Measurements from ENCODE around the gene PREP. TPM values are rescaled to one million over a fixed set of nuclear protein-coding genes. Genes with fewer than 3 reads are reported as not detected.

The PREP gene
- total RNA-seq, 4 donors from 2014 or later = 34.6 to 71.8 (median 51.8) TPM

DNA sequence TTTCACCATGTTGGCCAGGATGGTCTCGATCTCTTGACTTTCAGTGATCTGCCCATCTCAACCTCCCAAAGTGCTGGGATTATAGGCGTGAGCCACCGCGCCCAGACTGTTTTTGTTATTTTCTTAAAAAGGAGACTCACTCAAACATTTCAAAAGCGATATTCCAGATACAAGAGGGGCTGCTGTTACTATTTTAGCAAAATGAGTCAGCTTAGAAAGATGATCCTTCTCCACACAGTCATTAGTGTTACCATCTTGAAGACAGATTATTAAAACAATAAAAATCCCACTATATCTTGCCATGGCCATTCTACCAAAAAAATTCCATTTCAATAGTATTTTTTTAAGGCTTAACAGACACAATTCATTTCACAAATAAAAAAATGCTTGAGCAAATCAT is 102.8 kb downstream of the PREP start:
- DNase-seq = no peak
- Histone ChIP-seq H3K36me3 (no peaks in the 10 kb centered on the region), H3K4me1 (peaks cover 29 to 33% of the 10 kb centered on the region in 2 donors), H3K27ac (peak overlapping the region in 3 of 4 donors; percentile 75 to 78 (median 76)), H3K9me3 (no peaks in the 10 kb centered on the region), H3K4me3 (no peak overlapping the region), H3K27me3 (no peaks in the 10 kb centered on the region)
- no peak for ATAC-seq
- TF ChIP-seq CTCF (IDR thresholded peaks at IDR 0.05 in 4 of 5, conservative IDR thresholded peaks at IDR 0.05 in 1 of 5) (no peak), POLR2A (IDR thresholded peaks at IDR 0.05) (no peak)
- in situ Hi-C loops (cut with MboI; ENCODE audit: low sequenced_read_pairs in 4 of 4) (no loop called here), intact Hi-C loops (cut with DNase I; ENCODE audit: low total_unique reads) (loop anchor here (5.0 kb wide), 1 partner anchor 62 kb away; no protein-coding TSS in a partner anchor)

DNA sequence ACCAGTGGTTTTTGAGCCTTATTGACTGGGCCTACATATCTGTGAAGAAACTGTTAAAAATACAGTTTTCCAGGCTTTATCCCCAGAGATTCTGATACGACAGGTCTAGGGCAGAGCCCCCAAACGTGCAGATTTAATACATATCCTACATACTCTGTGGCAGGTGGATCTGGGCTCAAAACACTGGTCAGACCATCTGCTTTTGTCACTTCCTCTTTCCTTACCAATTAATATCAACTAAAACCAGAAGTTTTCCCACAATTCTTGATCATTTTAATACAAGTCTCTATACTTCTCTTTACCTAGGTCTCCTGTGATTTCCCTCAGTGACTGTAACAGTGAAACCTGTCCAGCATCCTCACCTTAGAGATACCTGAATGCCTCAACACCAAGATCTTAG is 108.8 kb downstream of the PREP start:
- Histone ChIP-seq H3K36me3 (no peaks in the 10 kb centered on the region), H3K27ac (no peak overlapping the region), H3K4me1 (peaks cover 3 to 10% of the 10 kb centered on the region in 2 donors), H3K27me3 (no peaks in the 10 kb centered on the region), H3K9me3 (no peaks in the 10 kb centered on the region), H3K4me3 (no peak overlapping the region)
- ATAC-seq = no peak
- DNase-seq = no peak
- intact Hi-C loops (cut with DNase I; ENCODE audit: low total_unique reads) = no loop called here
- in situ Hi-C loops (cut with MboI; ENCODE audit: low sequenced_read_pairs in 4 of 4) = loop anchor here in 1 of 4 donors (10.0 kb wide), 1 partner anchor 199 kb away; no protein-coding TSS in a partner anchor
- no peak for TF ChIP-seq POLR2A (IDR thresholded peaks at IDR 0.05)
- TF ChIP-seq CTCF (IDR thresholded peaks at IDR 0.05 in 4 of 5, conservative IDR thresholded peaks at IDR 0.05 in 1 of 5) = no peak

DNA sequence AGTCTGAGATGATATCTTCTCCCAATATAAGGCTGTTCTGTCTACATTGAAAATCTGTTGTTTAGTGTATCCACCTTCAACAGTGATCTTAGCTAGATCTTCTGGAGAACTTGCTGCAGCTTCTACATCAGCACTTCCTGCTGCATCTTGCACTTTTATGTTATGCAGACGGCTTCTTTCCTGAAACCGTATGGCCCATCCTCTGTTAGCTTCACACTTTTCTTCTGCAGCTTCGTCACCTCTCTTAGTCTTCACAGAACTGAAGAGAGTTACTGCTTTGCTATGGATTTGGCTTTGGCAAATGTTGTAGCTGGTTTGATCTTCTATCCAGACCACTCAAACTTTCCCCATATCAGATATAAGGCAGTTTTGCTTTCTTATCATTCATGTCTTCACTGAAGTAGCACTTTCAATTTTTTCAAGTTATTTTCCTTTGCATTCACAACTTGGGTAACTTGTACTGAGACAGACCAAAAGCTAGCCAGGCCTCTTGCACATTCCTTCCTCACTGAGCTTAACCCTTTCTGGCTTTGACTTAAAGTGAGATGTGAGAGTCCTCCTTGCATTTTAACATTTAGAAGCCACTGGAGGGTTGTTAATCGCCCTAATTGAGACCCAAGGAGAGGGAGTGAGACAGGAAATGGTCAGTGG is 110.1 kb downstream of the PREP start:
- Histone ChIP-seq H3K9me3 (no peaks in the 10 kb centered on the region), H3K36me3 (no peaks in the 10 kb centered on the region), H3K27ac (no peak overlapping the region), H3K27me3 (no peaks in the 10 kb centered on the region), H3K4me3 (no peak overlapping the region), H3K4me1 (peaks cover 6 to 17% of the 10 kb centered on the region in 2 donors)
- no peak for DNase-seq
- in situ Hi-C loops (cut with MboI; ENCODE audit: low sequenced_read_pairs in 4 of 4) (loop anchor here in 1 of 4 donors (10.0 kb wide), 1 partner anchor 198 kb away; no protein-coding TSS in a partner anchor), intact Hi-C loops (cut with DNase I; ENCODE audit: low total_unique reads) (no loop called here)
- no peak for TF ChIP-seq POLR2A (IDR thresholded peaks at IDR 0.05)
- TF ChIP-seq CTCF (IDR thresholded peaks at IDR 0.05 in 4 of 5, conservative IDR thresholded peaks at IDR 0.05 in 1 of 5) = no peak
- ATAC-seq = no peak

DNA sequence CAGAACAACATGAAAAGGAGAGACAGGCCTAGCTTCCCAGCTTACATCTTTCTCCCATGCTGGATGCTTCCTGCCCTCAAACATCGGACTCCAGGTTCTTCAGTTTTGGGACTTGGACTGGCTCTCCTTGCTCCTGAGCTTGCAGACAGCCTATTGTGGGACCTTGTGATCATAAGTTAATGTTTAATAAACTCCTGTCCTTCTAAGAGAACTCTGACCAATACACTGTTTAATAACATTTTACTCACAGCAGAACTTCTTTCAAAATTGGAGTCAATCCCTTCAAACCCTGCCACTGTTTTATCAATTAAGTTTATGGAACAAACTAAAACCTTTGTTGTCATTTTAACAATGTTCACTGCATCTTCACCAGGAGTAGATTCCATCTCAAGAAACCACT is 111.4 kb downstream of the PREP start:
- DNase-seq = no peak
- Histone ChIP-seq H3K36me3 (no peaks in the 10 kb centered on the region), H3K4me1 (peaks cover 14 to 17% of the 10 kb centered on the region in 2 donors), H3K27ac (no peak overlapping the region), H3K9me3 (no peaks in the 10 kb centered on the region), H3K27me3 (no peaks in the 10 kb centered on the region), H3K4me3 (no peak overlapping the region)
- intact Hi-C loops (cut with DNase I; ENCODE audit: low total_unique reads) (no loop called here), in situ Hi-C loops (cut with MboI; ENCODE audit: low sequenced_read_pairs in 4 of 4) (loop anchor here in 1 of 4 donors (10.0 kb wide), 1 partner anchor 197 kb away; no protein-coding TSS in a partner anchor)
- no peak for ATAC-seq
- TF ChIP-seq POLR2A (IDR thresholded peaks at IDR 0.05) (no peak), CTCF (IDR thresholded peaks at IDR 0.05 in 4 of 5, conservative IDR thresholded peaks at IDR 0.05 in 1 of 5) (no peak)
